GM23338 (cell line): ENCODE results near the gene COL8A1. TPM values are rescaled to one million over a fixed set of nuclear protein-coding genes. Genes with fewer than 3 reads are reported as not detected.

Experiments used
- ATAC-seq: fragments of 200-7000 bp; cut with Tn5 transposase; 3 replicates; pipeline ENCODE4 v1.9.1; 2020
- DNase-seq: peaks from one replicate; pipeline ENCODE4 v3.0.0-alpha.2; 2015; ENCODE audit warnings: low spot score
- H2AFZ ChIP-seq: fragments of 200-600 bp; sonication (generic); 2 replicates; pipeline ENCODE4 v1.8.0; 2016; ENCODE audit warnings: antibody characterized with exemption, mild to moderate bottlenecking, moderate library complexity
- H3F3A ChIP-seq: fragments of 200-600 bp; sonication (generic); replicated peaks from 2 replicates; pipeline ENCODE4 v1.8.0; 2017; ENCODE audit warnings: antibody characterized with exemption, mixed run types, low read depth
- H3K27ac ChIP-seq: fragments of 200-600 bp; sonication (generic); 2 replicates; pipeline ENCODE4 v1.6.1; 2016; ENCODE audit warnings: low read depth
- H3K27me3 ChIP-seq: fragments of 200-600 bp; sonication (generic); 2 replicates; pipeline ENCODE4 v1.8.0; 2016; ENCODE audit warnings: mild to moderate bottlenecking, mixed run types, moderate library complexity; ENCODE audit not compliant: insufficient read depth
- H3K36me3 ChIP-seq: fragments of 200-600 bp; sonication (generic); 2 replicates; pipeline ENCODE4 v1.8.0; 2016; ENCODE audit warnings: mild to moderate bottlenecking; ENCODE audit not compliant: insufficient read depth
- H3K4me1 ChIP-seq: fragments of 200-600 bp; sonication (generic); 2 replicates; pipeline ENCODE4 v1.8.0; 2016; ENCODE audit warnings: mild to moderate bottlenecking, moderate library complexity; ENCODE audit not compliant: insufficient read depth
- H3K4me2 ChIP-seq: fragments of 200-600 bp; sonication (generic); 2 replicates; pipeline ENCODE4 v1.7.1; 2017; ENCODE audit warnings: mixed run types
- H3K4me3 ChIP-seq: fragments of 200-600 bp; sonication (generic); 2 replicates; pipeline ENCODE4 v1.6.1; 2016; ENCODE audit warnings: mixed run types
- H3K79me2 ChIP-seq: fragments of 200-600 bp; sonication (generic); replicated peaks from 2 replicates; pipeline ENCODE4 v1.8.0; 2017; ENCODE audit warnings: mild to moderate bottlenecking; ENCODE audit not compliant: insufficient read depth
- H3K9me2 ChIP-seq: fragments of 200-600 bp; sonication (generic); 2 replicates; pipeline ENCODE4 v1.8.0; 2017; ENCODE audit not compliant: insufficient read depth
- H4K20me1 ChIP-seq: fragments of 200-600 bp; sonication (generic); replicated peaks from 2 replicates; pipeline ENCODE4 v1.8.0; 2017; ENCODE audit warnings: mild to moderate bottlenecking; ENCODE audit not compliant: insufficient read depth
- H3K27ac Mint-ChIP-seq: 2 replicates; pipeline ENCODE4 v1.8.0; 2020; ENCODE audit warnings: inconsistent platforms, mild to moderate bottlenecking, moderate library complexity, mixed read lengths
- H3K27me3 Mint-ChIP-seq: 3 replicates; pipeline ENCODE4 v1.8.0; 2022; ENCODE audit warnings: low read depth, mild to moderate bottlenecking, moderate library complexity, mixed read lengths, inconsistent platforms; ENCODE audit not compliant: insufficient read depth, poor library complexity
- H3K36me3 Mint-ChIP-seq: 3 replicates; pipeline ENCODE4 v1.8.0; 2021; ENCODE audit warnings: low read depth, mild to moderate bottlenecking, inconsistent platforms, moderate library complexity, mixed read lengths
- H3K4me1 Mint-ChIP-seq: 3 replicates; pipeline ENCODE4 v1.8.0; 2020; ENCODE audit warnings: mild to moderate bottlenecking, inconsistent platforms, mixed read lengths
- H3K4me3 Mint-ChIP-seq: 3 replicates; pipeline ENCODE4 v1.8.0; 2021; ENCODE audit warnings: moderate library complexity, mild to moderate bottlenecking, inconsistent platforms, mixed read lengths
- H3K9me3 Mint-ChIP-seq: 3 replicates; pipeline ENCODE4 v1.8.0; 2020; ENCODE audit warnings: moderate library complexity, mild to moderate bottlenecking, inconsistent platforms, mixed read lengths
- CREB1 ChIP-seq: fragments of 250-450 bp; sonication (Bioruptor Pico); IDR thresholded peaks from 2 replicates; pipeline ENCODE4 v1.5.0; 2020; ENCODE audit warnings: low read depth, mild to moderate bottlenecking, moderate library complexity
- EZH2 ChIP-seq: fragments of 200-600 bp; sonication (generic); IDR thresholded peaks from one replicate; pipeline ENCODE4 v1.8.0; 2017; ENCODE audit warnings: antibody characterized with exemption, mild to moderate bottlenecking, low read depth; ENCODE audit not compliant: unreplicated experiment
- EZH2phosphoT487 ChIP-seq: fragments of 200-600 bp; sonication (generic); IDR thresholded peaks from one replicate; pipeline ENCODE4 v1.8.1; 2018; ENCODE audit warnings: antibody characterized with exemption; ENCODE audit not compliant: unreplicated experiment
- JUNB ChIP-seq: IDR thresholded peaks from one replicate; pipeline ENCODE4 v1.6.1; 2016; ENCODE audit warnings: antibody characterized with exemption; ENCODE audit not compliant: unreplicated experiment
- NANOG ChIP-seq: IDR thresholded peaks from 2 replicates; pipeline ENCODE4 v1.6.1; 2016; ENCODE audit warnings: antibody characterized with exemption, borderline replicate concordance
- POLR2AphosphoS5 ChIP-seq: IDR thresholded peaks from 2 replicates; pipeline ENCODE4 v1.6.1; 2016; ENCODE audit warnings: antibody characterized with exemption, low read depth
- STAT1 ChIP-seq: IDR thresholded peaks from one replicate; pipeline ENCODE4 v1.6.1; 2016; ENCODE audit warnings: antibody characterized with exemption; ENCODE audit not compliant: unreplicated experiment
- ZNF114 ChIP-seq: fragments of 250-450 bp; sonication (Bioruptor Pico); IDR thresholded peaks from 2 replicates; pipeline ENCODE4 v1.5.0; 2020; ENCODE audit warnings: mild to moderate bottlenecking, moderate library complexity
- ZNF331 ChIP-seq: fragments of 250-450 bp; sonication (Bioruptor Pico); IDR thresholded peaks from 2 replicates; pipeline ENCODE4 v1.5.0; 2020; ENCODE audit warnings: low read depth, mild to moderate bottlenecking, moderate library complexity
- polyA plus RNA-seq: library from polyadenylated mRNA; unstranded; fragments of >200 nt; fragmentation: Nextera tagmentation; extraction: Ambion mirVana; gene quantifications from 2 replicates; pipeline ENCODE4 v1.2.1, GENCODE V29; 2016
- total RNA-seq: library from RNA; depleted of rRNA; stranded (reverse); fragments of >200 nt; shearing (Covaris generic); gene quantifications from 2 replicates; pipeline ENCODE4 v1.2.3, GENCODE V29; 2014
- TF ChIP-seq, protein P1 (sequence below): fragments of 250-450 bp; sonication (Bioruptor Pico); IDR thresholded peaks from 2 replicates; pipeline ENCODE4 v1.5.0; 2020; ENCODE audit warnings: mild to moderate bottlenecking, moderate library complexity
- TF ChIP-seq, protein P2 (sequence below): IDR thresholded peaks from one replicate; pipeline ENCODE4 v1.6.1; 2018; ENCODE audit warnings: antibody characterized with exemption; ENCODE audit not compliant: unreplicated experiment
- TF ChIP-seq, protein P3 (sequence below): IDR thresholded peaks from 2 replicates; pipeline ENCODE4 v1.6.1; 2016; ENCODE audit warnings: antibody characterized with exemption
- TF ChIP-seq, protein P4 (sequence below), 2 experiments: fragments of 200-600 bp in 1 of 2; sonication (generic) in 1 of 2; conservative IDR thresholded peaks; 2 replicates each; pipeline versions ENCODE4 v1.5.1 to v1.6.1; 2016 to 2017; ENCODE audit warnings: antibody characterized with exemption in 2 of 2, low read depth in 2 of 2, mild to moderate bottlenecking in 2 of 2, moderate library complexity in 1 of 2

The COL8A1 gene
- total and polyA plus RNA-seq, 2 experiments from 2014 or later: 0.26 to 0.97 TPM

GRCh38 chr3:99709686-99710085 is 71.3 kb downstream of the COL8A1 start:
- no peaks in the 10 kb centered on the region for H3F3A ChIP-seq
- no peak overlapping the region for H3K27ac ChIP-seq
- H3K27me3 Mint-ChIP-seq: no peaks in the 10 kb centered on the region
- no peak overlapping the region for H3K4me3 Mint-ChIP-seq
- ATAC-seq (no peak), DNase-seq (no peak)
- no peak overlapping the region for H3K27ac Mint-ChIP-seq
- H3K4me1 Mint-ChIP-seq: 0 out of 3 replicates have a peak, but pooled peaks cover 1% of the 10 kb centered on the region
- no peaks in the 10 kb centered on the region for H3K27me3 ChIP-seq
- no peak overlapping the region for H3K4me3 ChIP-seq
- H2AFZ ChIP-seq: no peak overlapping the region
- H3K36me3 ChIP-seq: no peaks in the 10 kb centered on the region
- H3K4me1 ChIP-seq: peaks cover 5% of the 10 kb centered on the region; the same call in 1 of the 2 replicates
- no peak for TF ChIP-seq STAT1
- TF ChIP-seq, protein P1, sequence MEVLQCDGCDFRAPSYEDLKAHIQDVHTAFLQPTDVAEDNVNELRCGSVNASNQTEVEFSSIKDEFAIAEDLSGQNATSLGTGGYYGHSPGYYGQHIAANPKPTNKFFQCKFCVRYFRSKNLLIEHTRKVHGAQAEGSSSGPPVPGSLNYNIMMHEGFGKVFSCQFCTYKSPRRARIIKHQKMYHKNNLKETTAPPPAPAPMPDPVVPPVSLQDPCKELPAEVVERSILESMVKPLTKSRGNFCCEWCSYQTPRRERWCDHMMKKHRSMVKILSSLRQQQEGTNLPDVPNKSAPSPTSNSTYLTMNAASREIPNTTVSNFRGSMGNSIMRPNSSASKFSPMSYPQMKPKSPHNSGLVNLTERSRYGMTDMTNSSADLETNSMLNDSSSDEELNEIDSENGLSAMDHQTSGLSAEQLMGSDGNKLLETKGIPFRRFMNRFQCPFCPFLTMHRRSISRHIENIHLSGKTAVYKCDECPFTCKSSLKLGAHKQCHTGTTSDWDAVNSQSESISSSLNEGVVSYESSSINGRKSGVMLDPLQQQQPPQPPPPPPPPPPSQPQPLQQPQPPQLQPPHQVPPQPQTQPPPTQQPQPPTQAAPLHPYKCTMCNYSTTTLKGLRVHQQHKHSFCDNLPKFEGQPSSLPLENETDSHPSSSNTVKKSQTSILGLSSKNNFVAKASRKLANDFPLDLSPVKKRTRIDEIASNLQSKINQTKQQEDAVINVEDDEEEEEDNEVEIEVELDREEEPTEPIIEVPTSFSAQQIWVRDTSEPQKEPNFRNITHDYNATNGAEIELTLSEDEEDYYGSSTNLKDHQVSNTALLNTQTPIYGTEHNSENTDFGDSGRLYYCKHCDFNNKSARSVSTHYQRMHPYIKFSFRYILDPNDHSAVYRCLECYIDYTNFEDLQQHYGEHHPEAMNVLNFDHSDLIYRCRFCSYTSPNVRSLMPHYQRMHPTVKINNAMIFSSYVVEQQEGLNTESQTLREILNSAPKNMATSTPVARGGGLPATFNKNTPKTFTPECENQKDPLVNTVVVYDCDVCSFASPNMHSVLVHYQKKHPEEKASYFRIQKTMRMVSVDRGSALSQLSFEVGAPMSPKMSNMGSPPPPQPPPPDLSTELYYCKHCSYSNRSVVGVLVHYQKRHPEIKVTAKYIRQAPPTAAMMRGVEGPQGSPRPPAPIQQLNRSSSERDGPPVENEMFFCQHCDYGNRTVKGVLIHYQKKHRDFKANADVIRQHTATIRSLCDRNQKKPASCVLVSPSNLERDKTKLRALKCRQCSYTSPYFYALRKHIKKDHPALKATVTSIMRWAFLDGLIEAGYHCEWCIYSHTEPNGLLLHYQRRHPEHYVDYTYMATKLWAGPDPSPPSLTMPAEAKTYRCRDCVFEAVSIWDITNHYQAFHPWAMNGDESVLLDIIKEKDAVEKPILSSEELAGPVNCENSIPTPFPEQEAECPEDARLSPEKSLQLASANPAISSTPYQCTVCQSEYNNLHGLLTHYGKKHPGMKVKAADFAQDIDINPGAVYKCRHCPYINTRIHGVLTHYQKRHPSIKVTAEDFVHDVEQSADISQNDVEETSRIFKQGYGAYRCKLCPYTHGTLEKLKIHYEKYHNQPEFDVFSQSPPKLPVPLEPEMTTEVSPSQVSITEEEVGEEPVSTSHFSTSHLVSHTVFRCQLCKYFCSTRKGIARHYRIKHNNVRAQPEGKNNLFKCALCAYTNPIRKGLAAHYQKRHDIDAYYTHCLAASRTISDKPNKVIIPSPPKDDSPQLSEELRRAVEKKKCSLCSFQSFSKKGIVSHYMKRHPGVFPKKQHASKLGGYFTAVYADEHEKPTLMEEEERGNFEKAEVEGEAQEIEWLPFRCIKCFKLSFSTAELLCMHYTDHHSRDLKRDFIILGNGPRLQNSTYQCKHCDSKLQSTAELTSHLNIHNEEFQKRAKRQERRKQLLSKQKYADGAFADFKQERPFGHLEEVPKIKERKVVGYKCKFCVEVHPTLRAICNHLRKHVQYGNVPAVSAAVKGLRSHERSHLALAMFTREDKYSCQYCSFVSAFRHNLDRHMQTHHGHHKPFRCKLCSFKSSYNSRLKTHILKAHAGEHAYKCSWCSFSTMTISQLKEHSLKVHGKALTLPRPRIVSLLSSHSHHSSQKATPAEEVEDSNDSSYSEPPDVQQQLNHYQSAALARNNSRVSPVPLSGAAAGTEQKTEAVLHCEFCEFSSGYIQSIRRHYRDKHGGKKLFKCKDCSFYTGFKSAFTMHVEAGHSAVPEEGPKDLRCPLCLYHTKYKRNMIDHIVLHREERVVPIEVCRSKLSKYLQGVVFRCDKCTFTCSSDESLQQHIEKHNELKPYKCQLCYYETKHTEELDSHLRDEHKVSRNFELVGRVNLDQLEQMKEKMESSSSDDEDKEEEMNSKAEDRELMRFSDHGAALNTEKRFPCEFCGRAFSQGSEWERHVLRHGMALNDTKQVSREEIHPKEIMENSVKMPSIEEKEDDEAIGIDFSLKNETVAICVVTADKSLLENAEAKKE (CRISPR knock-in tag): no peak
- no peak for TF ChIP-seq EZH2
- TF ChIP-seq POLR2AphosphoS5: no peak
- TF ChIP-seq, protein P2, sequence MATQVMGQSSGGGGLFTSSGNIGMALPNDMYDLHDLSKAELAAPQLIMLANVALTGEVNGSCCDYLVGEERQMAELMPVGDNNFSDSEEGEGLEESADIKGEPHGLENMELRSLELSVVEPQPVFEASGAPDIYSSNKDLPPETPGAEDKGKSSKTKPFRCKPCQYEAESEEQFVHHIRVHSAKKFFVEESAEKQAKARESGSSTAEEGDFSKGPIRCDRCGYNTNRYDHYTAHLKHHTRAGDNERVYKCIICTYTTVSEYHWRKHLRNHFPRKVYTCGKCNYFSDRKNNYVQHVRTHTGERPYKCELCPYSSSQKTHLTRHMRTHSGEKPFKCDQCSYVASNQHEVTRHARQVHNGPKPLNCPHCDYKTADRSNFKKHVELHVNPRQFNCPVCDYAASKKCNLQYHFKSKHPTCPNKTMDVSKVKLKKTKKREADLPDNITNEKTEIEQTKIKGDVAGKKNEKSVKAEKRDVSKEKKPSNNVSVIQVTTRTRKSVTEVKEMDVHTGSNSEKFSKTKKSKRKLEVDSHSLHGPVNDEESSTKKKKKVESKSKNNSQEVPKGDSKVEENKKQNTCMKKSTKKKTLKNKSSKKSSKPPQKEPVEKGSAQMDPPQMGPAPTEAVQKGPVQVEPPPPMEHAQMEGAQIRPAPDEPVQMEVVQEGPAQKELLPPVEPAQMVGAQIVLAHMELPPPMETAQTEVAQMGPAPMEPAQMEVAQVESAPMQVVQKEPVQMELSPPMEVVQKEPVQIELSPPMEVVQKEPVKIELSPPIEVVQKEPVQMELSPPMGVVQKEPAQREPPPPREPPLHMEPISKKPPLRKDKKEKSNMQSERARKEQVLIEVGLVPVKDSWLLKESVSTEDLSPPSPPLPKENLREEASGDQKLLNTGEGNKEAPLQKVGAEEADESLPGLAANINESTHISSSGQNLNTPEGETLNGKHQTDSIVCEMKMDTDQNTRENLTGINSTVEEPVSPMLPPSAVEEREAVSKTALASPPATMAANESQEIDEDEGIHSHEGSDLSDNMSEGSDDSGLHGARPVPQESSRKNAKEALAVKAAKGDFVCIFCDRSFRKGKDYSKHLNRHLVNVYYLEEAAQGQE: no peak
- TF ChIP-seq, protein P3, sequence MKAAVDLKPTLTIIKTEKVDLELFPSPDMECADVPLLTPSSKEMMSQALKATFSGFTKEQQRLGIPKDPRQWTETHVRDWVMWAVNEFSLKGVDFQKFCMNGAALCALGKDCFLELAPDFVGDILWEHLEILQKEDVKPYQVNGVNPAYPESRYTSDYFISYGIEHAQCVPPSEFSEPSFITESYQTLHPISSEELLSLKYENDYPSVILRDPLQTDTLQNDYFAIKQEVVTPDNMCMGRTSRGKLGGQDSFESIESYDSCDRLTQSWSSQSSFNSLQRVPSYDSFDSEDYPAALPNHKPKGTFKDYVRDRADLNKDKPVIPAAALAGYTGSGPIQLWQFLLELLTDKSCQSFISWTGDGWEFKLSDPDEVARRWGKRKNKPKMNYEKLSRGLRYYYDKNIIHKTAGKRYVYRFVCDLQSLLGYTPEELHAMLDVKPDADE: no peak
- TF ChIP-seq, protein P4, sequence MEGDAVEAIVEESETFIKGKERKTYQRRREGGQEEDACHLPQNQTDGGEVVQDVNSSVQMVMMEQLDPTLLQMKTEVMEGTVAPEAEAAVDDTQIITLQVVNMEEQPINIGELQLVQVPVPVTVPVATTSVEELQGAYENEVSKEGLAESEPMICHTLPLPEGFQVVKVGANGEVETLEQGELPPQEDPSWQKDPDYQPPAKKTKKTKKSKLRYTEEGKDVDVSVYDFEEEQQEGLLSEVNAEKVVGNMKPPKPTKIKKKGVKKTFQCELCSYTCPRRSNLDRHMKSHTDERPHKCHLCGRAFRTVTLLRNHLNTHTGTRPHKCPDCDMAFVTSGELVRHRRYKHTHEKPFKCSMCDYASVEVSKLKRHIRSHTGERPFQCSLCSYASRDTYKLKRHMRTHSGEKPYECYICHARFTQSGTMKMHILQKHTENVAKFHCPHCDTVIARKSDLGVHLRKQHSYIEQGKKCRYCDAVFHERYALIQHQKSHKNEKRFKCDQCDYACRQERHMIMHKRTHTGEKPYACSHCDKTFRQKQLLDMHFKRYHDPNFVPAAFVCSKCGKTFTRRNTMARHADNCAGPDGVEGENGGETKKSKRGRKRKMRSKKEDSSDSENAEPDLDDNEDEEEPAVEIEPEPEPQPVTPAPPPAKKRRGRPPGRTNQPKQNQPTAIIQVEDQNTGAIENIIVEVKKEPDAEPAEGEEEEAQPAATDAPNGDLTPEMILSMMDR (conservative IDR thresholded peaks at IDR 0.05; ENCODE audit: low read depth in 2 of 2): no peak
- no peak for TF ChIP-seq EZH2phosphoT487
- TF ChIP-seq ZNF331 (CRISPR knock-in tag): no peak
- TF ChIP-seq NANOG: no peak
- TF ChIP-seq JUNB: no peak
- no peak for TF ChIP-seq ZNF114
- no peak for TF ChIP-seq CREB1 (CRISPR knock-in tag)
- no peaks in the 10 kb centered on the region for H3K79me2 ChIP-seq
- H4K20me1 ChIP-seq: no peaks in the 10 kb centered on the region
- H3K9me2 ChIP-seq: peaks cover 4% of the 10 kb centered on the region
- H3K36me3 Mint-ChIP-seq: no peaks in the 10 kb centered on the region
- no peaks in the 10 kb centered on the region for H3K9me3 Mint-ChIP-seq
- H3K4me2 ChIP-seq: no peak overlapping the region
